Stimulated activated CD4-positive, alpha-beta T cell treated with anti-CD3 and anti-CD28 coated beads, Interleukin-12 subunit alpha, Interleukin-12 subunit beta, amount 100 ng/mL, for 24 hours (primary cell): Measurements from ENCODE around the gene ZNF791.
"Not testable (repeated sequence)": the region's sequence is repeated elsewhere in the genome, so short reads cannot be mapped to it uniquely, and the experiment has no call there.

Experiments used
- DNase-seq, 2 experiments: peaks; one replicate each; pipeline ENCODE4 v3.0.0-alpha.2; 2020; ENCODE audit warnings: low read depth in 2 of 2

Gene ZNF791

DNA sequence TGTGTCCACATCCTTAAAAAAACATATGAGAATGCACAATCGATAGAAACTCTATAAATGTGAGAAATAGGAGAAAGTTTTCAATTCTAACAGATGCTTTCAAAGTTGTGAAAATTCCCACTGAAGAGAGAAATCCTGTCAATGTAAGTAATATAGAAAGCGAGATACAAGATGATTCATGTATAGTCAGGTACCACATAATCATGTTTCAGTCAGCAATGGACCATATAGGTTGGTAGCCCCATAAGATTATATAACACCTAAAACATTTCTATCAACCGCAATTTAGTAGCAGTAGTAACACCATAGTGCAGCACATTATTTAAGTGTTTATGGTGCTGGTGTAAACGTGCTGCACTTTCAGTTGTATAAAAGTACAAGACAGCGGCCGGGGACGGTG is 18.5 kb downstream of the ZNF791 start:
- no peak for DNase-seq

- no peak for DNase-seq
These were observed 25.9 kb downstream of the ZNF791 start for GRCh38 chr19:12636631-12637030.

GRCh38 chr19:12638611-12639182 is 28.0 kb downstream of the ZNF791 start:
- no peak for DNase-seq

DNA sequence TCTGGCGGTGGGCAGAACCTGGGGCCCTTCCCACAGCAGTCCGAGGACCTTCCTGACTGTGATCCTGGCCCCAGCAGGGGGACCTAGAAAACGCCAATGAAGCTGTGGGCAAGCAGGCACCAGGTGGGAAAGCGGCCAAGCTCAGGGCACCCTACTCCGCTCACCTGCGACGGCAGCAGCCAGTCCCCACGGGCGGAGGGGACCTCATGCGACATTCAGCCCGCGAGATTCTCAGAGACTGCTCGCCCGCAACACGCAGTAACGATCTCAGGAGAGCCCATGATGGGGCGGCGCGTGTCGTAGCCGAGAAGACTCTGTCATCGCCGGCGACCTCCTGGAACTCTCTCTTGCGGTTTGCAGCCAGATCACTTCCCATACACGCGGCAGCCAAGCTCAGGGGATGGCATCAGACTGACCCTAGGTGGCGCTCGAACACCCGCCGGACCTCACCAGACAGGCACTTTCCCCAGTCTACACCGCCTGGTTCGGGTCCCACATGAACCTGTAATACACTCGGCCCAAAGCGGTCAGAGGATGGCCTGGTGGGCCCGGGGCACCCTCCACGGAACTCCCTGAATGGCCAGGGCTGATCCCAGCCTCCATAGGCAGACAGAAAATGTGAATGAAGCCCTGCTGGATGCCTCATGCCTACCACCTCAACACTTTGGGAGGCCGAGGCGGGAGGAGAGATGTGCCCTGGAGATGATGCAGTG is 29.3 kb downstream of the ZNF791 start:
- DNase-seq, result peak; percentile 78 to 87

- no peak for DNase-seq
These were observed 30.7 kb downstream of the ZNF791 start for GRCh38 chr19:12641456-12641855.

DNA sequence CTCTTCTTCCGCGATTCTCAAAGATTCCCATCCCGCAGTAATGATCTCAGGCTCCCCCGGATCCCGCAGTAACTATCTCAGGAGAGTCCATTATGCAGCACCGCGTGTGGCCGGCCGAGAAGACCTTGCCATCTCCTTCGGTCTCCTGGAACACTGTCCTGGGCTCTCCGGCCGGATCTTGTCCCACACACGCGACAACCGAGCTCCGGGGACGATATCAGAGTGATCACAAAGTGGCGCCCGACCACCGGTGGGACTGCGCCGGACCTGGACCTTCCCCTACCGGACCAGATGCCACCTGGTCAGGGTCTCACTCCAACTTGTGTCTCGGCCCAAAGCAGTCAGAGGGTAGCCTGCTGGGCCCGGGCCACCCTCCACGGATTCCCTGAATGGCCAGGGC is 31.8 kb downstream of the ZNF791 start:
- DNase-seq, result no peak

- not testable (repeated sequence) for DNase-seq
These were observed 33.0 kb downstream of the ZNF791 start for GRCh38 chr19:12643716-12644115.

GRCh38 chr19:12646551-12646950 is 35.8 kb downstream of the ZNF791 start:
- no peak for DNase-seq

- DNase-seq, result no peak
These were observed 36.3 kb downstream of the ZNF791 start for GRCh38 chr19:12647047-12647446.

DNA sequence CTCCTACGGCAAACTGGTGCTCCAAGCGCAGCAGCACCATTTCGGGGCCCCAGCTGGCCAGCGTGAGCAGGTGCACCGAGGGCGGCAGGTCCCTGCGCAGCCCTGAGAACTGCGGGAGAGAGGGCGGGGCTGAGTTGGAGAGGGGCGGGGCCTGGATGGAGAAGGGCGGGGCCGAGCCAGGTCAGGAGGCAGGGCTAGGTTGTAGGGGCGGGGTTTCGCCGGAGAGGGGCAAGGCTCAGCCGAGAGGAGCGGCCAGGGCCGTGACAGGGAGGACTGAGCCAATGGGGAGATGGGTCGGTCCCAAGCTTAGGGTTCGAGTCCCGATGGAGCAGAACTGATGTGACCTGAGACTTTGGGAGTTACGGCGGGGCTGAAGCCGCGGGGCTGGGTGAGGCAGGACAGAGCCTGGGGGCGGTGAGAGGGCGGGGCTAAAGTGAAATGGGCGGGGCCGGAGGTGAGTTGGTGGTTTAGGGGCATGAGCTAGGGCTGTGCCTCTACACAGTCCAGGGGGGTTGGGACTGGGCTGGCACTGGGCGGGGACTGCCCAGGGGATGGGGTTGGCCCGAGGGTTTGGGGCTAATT is 36.9 kb downstream of the ZNF791 start:
- DNase-seq, result peak in 1 of 2 experiments; percentile 30

- DNase-seq, result no peak
These were observed 37.4 kb downstream of the ZNF791 start for GRCh38 chr19:12648088-12648487.

DNA sequence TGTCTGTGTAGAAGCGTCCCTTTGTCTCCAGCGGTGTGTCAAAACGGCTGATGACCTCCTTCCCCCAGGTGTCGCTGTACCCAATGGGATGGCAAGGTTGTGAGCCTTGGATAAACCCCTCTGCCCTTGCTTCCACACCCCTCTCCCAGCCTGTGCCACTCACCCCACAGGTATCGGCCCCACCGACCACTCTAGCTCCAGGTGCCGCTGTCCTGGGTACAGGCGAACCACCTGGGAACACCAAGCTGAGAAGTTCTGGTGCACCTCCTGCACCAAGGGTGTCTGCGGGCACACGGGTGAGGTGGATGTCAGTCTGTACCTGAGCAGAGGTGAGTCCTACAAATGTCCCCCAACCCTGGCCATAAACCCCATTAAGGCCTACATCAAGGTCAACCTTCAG is 39.2 kb downstream of the ZNF791 start:
- no peak for DNase-seq

DNA sequence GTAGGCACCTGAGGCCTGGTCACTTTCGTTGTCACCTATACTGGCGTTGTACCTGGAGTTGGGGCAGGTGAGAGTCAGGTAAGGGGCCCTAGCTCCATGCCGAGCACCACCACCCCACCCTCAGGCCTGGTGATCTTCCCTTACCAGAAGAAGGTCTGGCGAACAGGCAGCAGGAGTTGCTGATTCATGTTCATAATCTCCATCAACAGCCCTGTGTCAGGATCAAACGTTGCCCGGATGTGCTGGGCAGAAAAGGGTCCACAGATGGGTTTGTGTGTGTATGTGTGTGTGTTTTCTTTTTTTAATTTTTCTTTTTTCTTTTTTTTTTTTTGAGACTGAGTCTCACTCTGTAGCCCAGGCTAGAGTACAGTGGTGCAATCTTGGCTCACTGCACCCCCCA is 41.5 kb downstream of the ZNF791 start:
- DNase-seq, result no peak

GRCh38 chr19:12655546-12655945 is 44.8 kb downstream of the ZNF791 start:
- DNase-seq, result no peak

GRCh38 chr19:12656899-12657571 is 46.3 kb downstream of the ZNF791 start:
- DNase-seq, result peak in 1 of 2 experiments; percentile 33

- DNase-seq, result no peak
These were observed 47.2 kb downstream of the ZNF791 start for GRCh38 chr19:12657966-12658365.

- no peak for DNase-seq
These were observed 50.3 kb downstream of the ZNF791 start for GRCh38 chr19:12660980-12661379.

- no peak for DNase-seq
These were observed 53.9 kb downstream of the ZNF791 start for GRCh38 chr19:12664406-12665280.

DNA sequence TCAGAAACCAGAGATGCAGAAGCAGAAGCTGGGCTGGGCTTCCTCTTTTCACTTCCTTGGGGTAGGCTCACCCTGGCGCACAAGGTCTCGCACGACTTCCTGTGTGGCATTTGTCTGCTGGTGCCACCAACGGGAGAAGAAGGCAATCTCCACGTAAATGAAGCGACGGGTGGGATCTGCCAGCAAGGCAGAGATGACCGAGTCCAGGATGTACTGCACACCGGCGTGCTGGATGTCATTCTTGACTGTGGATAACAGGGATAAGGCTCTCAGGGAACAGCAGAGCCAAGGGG is 54.5 kb downstream of the ZNF791 start:
- peak in 1 of 2 experiments; percentile 43 for DNase-seq

DNA sequence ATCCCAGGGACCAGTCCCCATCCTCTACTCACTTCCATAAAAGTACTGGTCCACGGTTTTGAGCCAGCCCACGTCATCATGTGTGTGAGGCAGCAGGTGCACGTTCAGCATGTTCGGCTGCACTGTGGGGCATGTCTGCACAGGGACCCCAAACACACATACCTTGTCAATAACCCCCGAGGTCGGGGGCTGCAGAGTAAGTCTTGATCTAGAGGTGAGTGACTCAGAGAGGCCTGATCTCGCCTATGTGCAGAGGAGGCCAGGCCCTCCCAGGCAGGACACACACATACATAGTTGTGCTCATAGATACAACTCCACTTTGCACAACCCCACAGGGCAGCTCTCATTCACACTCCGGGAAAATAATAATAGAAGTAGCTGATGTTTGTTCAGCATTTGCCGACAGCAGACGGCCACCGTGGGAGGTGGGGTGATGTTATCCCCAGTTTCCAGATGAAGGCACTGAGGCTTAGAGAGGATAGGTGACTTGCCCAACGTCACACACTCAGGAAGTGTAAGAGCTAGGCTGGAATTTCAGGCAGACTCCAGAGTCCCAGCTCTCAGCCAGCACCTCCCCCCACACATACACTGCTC is 55.0 kb downstream of the ZNF791 start:
- no peak for DNase-seq

GRCh38 chr19:12666265-12667048 is 55.7 kb downstream of the ZNF791 start, which contains the start of the genes MAN2B1 and WDR83:
MAN2B1 (minus strand) TSS chr19:12666742; CDS start chr19:12666701, 41 bp downstream.
WDR83 (plus strand) TSS chr19:12666807; CDS start chr19:12669791, 2,984 bp downstream.
- peak; percentile 67 to 74 for DNase-seq
